NB4 (cell line): ENCODE data around the gene HGFAC.

Experiments used
- CTCF ChIP-seq: IDR thresholded peaks from one replicate; pipeline ENCODE4 v1.5.1; 2012; ENCODE audit warnings: low read depth, low read length
- MAX ChIP-seq: IDR thresholded peaks from 2 replicates; pipeline ENCODE4 v1.6.1; 2011; ENCODE audit warnings: low read depth, low read length
- MYC ChIP-seq: IDR thresholded peaks from 2 replicates; pipeline ENCODE4 v1.6.1; 2011; ENCODE audit warnings: low read depth, low read length
- POLR2A ChIP-seq: IDR thresholded peaks from 2 replicates; pipeline ENCODE4 v1.6.1; 2011; ENCODE audit warnings: mild to moderate bottlenecking; ENCODE audit not compliant: insufficient read length; ENCODE audit errors: extremely low read depth

DNA sequence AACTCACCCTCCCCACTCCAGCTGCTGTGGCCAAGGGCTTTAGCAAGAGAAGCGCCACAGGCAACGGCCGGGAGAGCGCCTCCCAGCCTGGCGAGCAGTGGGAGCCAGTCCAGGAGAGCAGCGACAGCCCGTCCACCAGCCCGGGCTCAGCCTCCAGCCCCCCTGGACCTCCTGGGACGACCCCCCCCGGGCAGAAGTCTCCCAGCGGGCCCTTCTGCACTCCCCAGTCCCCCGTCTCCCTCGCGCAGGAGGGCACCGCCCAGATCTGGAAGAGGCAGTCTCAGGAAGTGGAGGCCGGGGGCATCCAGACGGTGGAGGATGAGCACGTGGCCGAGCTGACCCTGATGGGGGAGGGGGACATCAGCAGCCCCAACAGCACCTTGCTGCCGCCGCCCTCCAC, 11.2 kb upstream of the HGFAC start:
- no peak for TF ChIP-seq CTCF
- TF ChIP-seq POLR2A: no peak
- TF ChIP-seq MYC: no peak
- no peak for TF ChIP-seq MAX
